Adrenal gland (tissue), 5 donors: ENCODE results near the gene DUSP2.

Source experiments
- CTCF ChIP-seq, 6 experiments: fragments of 450-650 bp in 4 of 6; fragments of 200-600 bp in 2 of 6; sonication (generic) in 1 of 6; IDR thresholded peaks; 1 replicate in 5 of 6; 2 replicates in 1 of 6; pipeline versions ENCODE4 v1.5.1 to v1.8.0; 2016 to 2021; ENCODE audit warnings: antibody characterized with exemption in 6 of 6, mild to moderate bottlenecking in 2 of 6, moderate library complexity in 1 of 6
- POLR2A ChIP-seq, 2 donors: fragments of 450-650 bp; IDR thresholded peaks; one replicate each; pipeline ENCODE4 v1.6.1; 2017; ENCODE audit warnings: antibody characterized with exemption in 2 of 2, mild to moderate bottlenecking in 2 of 2, moderate library complexity in 1 of 2
- donor health status: DM: no; HTN: no; CAD: no.

GRCh38 chr2:96170626-96171025 lies 25.4 kb upstream of the DUSP2 start:
- TF ChIP-seq CTCF (IDR thresholded peaks at IDR 0.05) (no peak), POLR2A (IDR thresholded peaks at IDR 0.05) (no peak)
